Uterus (tissue), 2 donors: ENCODE measurements around the gene RPL10A.

ENCODE experiments used
- CTCF ChIP-seq, 4 experiments: fragments of 200-600 bp in 2 of 4; fragments of 450-650 bp in 2 of 4; sonication (generic) in 2 of 4; IDR thresholded peaks; one replicate each; pipeline ENCODE4 v1.5.1; 2016 to 2019; ENCODE audit warnings: antibody characterized with exemption in 4 of 4, mild to moderate bottlenecking in 2 of 4, moderate library complexity in 1 of 4
- POLR2A ChIP-seq, 2 donors: fragments of 450-650 bp; IDR thresholded peaks; one replicate each; pipeline ENCODE4 v1.6.1; 2016; ENCODE audit warnings: antibody characterized with exemption in 2 of 2, mild to moderate bottlenecking in 1 of 2, moderate library complexity in 1 of 2

GRCh38 chr6:35492258-35492973 lies 24.2 kb downstream of the RPL10A start:
- no peak for TF ChIP-seq CTCF (IDR thresholded peaks at IDR 0.05)
- TF ChIP-seq POLR2A (IDR thresholded peaks at IDR 0.05) = no peak
